Measurements from ENCODE around the gene HLTF.
"Not testable (repeated sequence)": the region's sequence is repeated elsewhere in the genome, so short reads cannot be mapped to it uniquely, and the experiment has no call there.

HLTF gene

DNA sequence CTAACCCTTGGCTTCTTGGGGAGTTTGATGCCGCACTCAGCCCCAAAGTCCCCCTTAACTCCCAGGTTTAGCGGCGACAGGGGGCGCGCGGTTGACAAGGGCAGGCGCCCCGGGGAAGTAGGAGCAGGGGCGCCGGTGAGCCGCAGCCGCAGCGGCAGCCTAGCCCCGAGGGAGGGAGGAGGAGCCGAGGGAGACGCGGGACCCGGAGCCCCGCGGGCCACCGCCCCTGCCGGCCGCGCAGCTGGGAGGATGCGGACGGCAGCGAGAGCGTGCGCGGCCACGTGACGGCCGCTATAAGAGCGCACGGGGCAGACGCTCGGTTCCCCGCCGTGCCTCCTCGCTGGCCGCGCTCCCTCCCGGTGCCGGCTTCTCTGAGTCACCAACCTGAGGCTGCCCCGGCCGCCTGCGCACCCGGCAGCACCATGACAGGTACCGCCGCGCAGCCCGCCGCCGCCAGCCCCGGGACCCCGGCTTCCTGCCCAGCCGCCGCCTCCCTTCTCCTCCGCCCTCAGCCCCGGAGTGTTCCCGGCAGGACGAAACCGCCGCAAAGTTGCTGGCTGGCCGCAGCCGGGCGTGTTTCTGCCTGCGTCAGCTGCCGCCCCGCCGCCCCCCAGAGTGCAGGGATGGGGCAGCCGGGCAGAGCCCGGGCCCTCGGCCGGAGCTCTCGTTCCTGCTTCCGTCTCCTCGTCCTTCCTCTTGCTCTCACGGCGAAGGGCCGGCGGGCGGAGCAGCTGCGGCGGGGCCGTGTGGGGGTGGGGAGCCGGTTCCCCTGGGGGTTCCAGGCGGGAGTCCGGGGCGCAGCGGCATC is 94.9 kb downstream of the HLTF start, which contains the start of gene GYG1:
Gene GYG1 (plus strand): TSS at position 322 of the 808 bp plus-strand sequence. CDS start 101 bp downstream, at position 423.
- DNase-seq (ENCODE audit: low spot score) = peak; percentile 82

DNA sequence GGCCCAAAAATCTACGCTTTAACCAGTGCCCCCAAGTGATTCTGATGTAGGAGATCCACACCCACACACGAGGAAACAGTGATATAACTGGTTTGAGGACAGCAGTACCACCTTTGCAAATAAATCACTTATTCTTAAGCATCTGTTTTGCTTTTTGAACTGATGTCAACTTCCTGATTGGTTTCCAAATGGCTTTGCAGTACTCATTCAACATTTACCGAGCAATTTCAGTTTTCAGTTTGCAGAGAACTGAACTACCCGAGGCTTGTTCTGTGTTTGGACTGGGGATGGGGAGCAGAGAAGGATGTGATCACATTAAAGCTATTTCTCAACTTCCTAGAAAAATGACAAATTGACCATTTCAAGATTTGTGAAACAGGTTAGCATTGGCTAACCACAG is 96.1 kb downstream of the HLTF start:
- no peak for DNase-seq (ENCODE audit: low spot score)

DNA sequence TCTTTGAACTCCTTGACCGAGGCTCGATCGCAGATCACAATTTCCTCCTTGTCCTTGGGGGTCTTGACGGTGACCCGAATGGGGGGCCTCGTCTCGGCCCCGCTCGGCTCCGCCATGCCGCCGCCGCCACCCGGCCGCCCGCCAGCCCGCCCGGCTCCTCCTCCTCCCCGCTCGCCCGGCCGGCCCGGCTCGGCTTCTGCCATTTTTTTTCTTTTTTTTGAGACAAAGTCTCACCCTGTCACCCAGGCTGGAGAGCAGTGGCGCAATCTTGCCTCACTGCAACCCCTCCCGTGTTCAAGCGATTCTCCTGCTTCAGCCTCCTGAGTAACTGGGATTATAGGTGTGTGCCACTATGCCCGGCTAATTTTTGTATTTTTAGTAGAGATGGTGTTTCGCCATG is 98.8 kb downstream of the HLTF start:
- DNase-seq (ENCODE audit: low spot score) = not testable (repeated sequence)

DNA sequence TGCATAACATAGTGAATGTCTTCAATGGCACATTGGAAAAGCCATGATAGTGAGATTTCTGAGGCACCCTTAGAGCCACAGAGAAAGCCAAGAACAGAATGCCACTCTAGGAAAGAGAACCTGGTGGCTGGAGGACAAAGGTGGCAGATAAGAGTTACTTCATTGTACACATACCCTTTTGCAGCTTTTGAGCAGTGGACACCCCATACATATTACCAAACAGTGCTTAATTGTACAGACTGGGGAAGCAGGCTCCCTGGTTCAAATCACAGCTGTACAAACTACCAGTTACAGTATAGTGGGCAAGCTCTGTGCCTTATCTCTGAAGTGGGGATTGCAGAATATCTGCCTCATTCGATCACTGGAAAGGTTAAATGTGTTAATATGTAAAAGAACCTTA is 105.1 kb downstream of the HLTF start:
- DNase-seq (ENCODE audit: low spot score) = no peak

All from putamen (tissue), 1 donor.